SK-N-MC (cell line): ENCODE data around the gene MRPL51.

ENCODE experiments used
- DNase-seq: peaks from one replicate; pipeline ENCODE4 v3.0.0-alpha.2; 2011; ENCODE audit warnings: low read depth, low spot score
- H3K27ac ChIP-seq: fragments of 200-600 bp; sonication (generic); 2 replicates; pipeline ENCODE4 v1.5.1; 2016; ENCODE audit warnings: mixed run types
- H3K36me3 ChIP-seq: fragments of 200-600 bp; sonication (generic); 2 replicates; pipeline ENCODE4 v1.6.1; 2017; ENCODE audit warnings: antibody characterized with exemption, low read length, mixed read lengths; ENCODE audit not compliant: insufficient read depth
- H3K4me3 ChIP-seq: fragments of 200-600 bp; sonication (generic); 2 replicates; pipeline ENCODE4 v1.5.1; 2016
- H3K9ac ChIP-seq: fragments of 200-600 bp; sonication (generic); 2 replicates; pipeline ENCODE4 v1.8.0; 2017; ENCODE audit warnings: mixed run types, mixed read lengths; ENCODE audit not compliant: insufficient read length
- H3K9me3 ChIP-seq: fragments of 200-600 bp; sonication (generic); 2 replicates; pipeline ENCODE4 v1.6.1; 2017; ENCODE audit warnings: low read depth, mild to moderate bottlenecking, antibody characterized with exemption, low read length, moderate library complexity, mixed read lengths
- EZH2 ChIP-seq: fragments of 200-600 bp; sonication (generic); IDR thresholded peaks from one replicate; pipeline ENCODE4 v1.6.1; 2017; ENCODE audit warnings: antibody characterized with exemption
- FOXP2 ChIP-seq: optimal IDR thresholded peaks from 2 replicates; pipeline ENCODE3; 2011; ENCODE audit warnings: mild to moderate bottlenecking, moderate library complexity; ENCODE audit not compliant: insufficient read depth; ENCODE audit errors: extremely low read length, control extremely low read depth
- POLR2AphosphoS5 ChIP-seq: IDR thresholded peaks from 2 replicates; pipeline ENCODE4 v1.6.1; 2012; ENCODE audit warnings: mild to moderate bottlenecking, low read depth, low read length, borderline replicate concordance

Gene MRPL51

GRCh38 chr12:6459004-6459337 lies 34.1 kb downstream of the MRPL51 start:
- DNase-seq = no peak
- Histone ChIP-seq H3K9me3 (no peaks in the 10 kb centered on the region), H3K9ac (no peak overlapping the region), H3K27ac (no peak overlapping the region), H3K4me3 (no peak overlapping the region), H3K36me3 (no peaks in the 10 kb centered on the region; the same call in 1 of the 2 replicates)
- TF ChIP-seq FOXP2 (no peak), EZH2 (no peak), POLR2AphosphoS5 (no peak)

GRCh38 chr12:6458281-6459003 lies 34.6 kb downstream of the MRPL51 start:
- H3K27ac ChIP-seq = no peak overlapping the region
- no peaks in the 10 kb centered on the region for H3K9me3 ChIP-seq
- no peaks in the 10 kb centered on the region for H3K36me3 ChIP-seq
- no peak overlapping the region for H3K9ac ChIP-seq
- no peak overlapping the region for H3K4me3 ChIP-seq
- DNase-seq = no peak
- TF ChIP-seq EZH2 (no peak), POLR2AphosphoS5 (no peak)

- Histone ChIP-seq H3K36me3 (no peaks in the 10 kb centered on the region), H3K4me3 (no peak overlapping the region), H3K9me3 (no peaks in the 10 kb centered on the region), H3K27ac (no peak overlapping the region), H3K9ac (no peak overlapping the region)
- no peak for DNase-seq
- no peak for TF ChIP-seq FOXP2
- TF ChIP-seq POLR2AphosphoS5 = no peak
- no peak for TF ChIP-seq EZH2
Measured at GRCh38 chr12:6457220-6457945, 35.7 kb downstream of the MRPL51 start.

- no peaks in the 10 kb centered on the region for H3K36me3 ChIP-seq
- H3K9me3 ChIP-seq = no peaks in the 10 kb centered on the region
- no peak overlapping the region for H3K9ac ChIP-seq
- no peak overlapping the region for H3K4me3 ChIP-seq
- no peak overlapping the region for H3K27ac ChIP-seq
- no peak for DNase-seq
- TF ChIP-seq EZH2 (no peak), FOXP2 (no peak), POLR2AphosphoS5 (no peak)
Measured at GRCh38 chr12:6452944-6453630, 40.0 kb downstream of the MRPL51 start.

GRCh38 chr12:6452245-6452943 lies 40.7 kb downstream of the MRPL51 start:
- H3K9ac ChIP-seq = no peak overlapping the region
- H3K27ac ChIP-seq = no peak overlapping the region
- DNase-seq = no peak
- no peak for TF ChIP-seq EZH2
- H3K4me3 ChIP-seq = no peak overlapping the region
- H3K9me3 ChIP-seq = no peaks in the 10 kb centered on the region
- H3K36me3 ChIP-seq = no peaks in the 10 kb centered on the region

- Histone ChIP-seq H3K4me3 (no peak within 1 kb of the TSS), H3K36me3 (no peaks in the 10 kb centered on the region), H3K27ac (no peak within 1 kb of the TSS), H3K9me3 (no peaks in the 10 kb centered on the region), H3K9ac (no peak within 1 kb of the TSS)
- no peak for TF ChIP-seq FOXP2
- no peak for TF ChIP-seq EZH2
- TF ChIP-seq POLR2AphosphoS5 = peak; percentile 59
- no peak for DNase-seq
Measured at GRCh38 chr12:6451348-6452244, 41.5 kb downstream of the MRPL51 start, which contains the start of gene TAPBPL. TAPBPL (plus strand) TSS chr12:6452042; CDS start chr12:6452249, 207 bp downstream.

GRCh38 chr12:6450869-6451347 lies 42.2 kb downstream of the MRPL51 start:
- H3K9ac ChIP-seq = no peak overlapping the region
- H3K36me3 ChIP-seq = no peaks in the 10 kb centered on the region
- no peak for DNase-seq
- no peaks in the 10 kb centered on the region for H3K9me3 ChIP-seq
- TF ChIP-seq POLR2AphosphoS5 = no peak
- TF ChIP-seq EZH2 = no peak
- no peak for TF ChIP-seq FOXP2
- H3K27ac ChIP-seq = no peak overlapping the region
- no peak overlapping the region for H3K4me3 ChIP-seq
